ENCODE data around the gene CD300LD. TPM values are rescaled to one million over a fixed set of nuclear protein-coding genes. Genes with fewer than 3 reads are reported as not detected.

The CD300LD gene
- polyA plus RNA-seq, 1 of the 3 experiments (the other 2 are of a cell fraction) = not detected

DNA sequence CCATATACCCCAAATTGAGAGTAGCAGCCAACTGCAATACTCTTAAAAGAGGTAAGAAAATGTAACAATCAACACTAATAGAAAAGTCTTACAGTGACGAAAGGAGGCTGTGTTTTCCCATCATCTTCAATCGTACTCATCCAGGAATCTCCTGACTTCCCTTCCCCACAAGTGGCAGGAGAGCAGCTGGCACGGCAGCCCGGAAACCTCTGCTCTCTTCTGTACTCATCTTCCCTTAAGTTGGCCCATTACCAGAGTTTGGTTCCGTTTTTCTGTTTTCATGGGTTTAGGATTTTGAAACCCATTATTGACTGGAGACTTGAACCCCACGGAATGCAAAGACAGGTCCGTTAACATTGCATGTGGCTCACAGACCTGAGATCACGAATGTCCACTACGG lies 13.1 kb downstream of the CD300LD start:
- TF ChIP-seq MXI1 (IDR thresholded peaks at IDR 0.05; ENCODE audit: low read depth, low read length) (no peak), RCOR1 (IDR thresholded peaks at IDR 0.05; ENCODE audit: low read length) (no peak), MEF2A (IDR thresholded peaks at IDR 0.05; ENCODE audit: borderline replicate concordance, low read depth) (no peak), ZBTB33 (IDR thresholded peaks at IDR 0.05; ENCODE audit: borderline replicate concordance, low read depth) (no peak), EP300 (IDR thresholded peaks at IDR 0.05; ENCODE audit: borderline replicate concordance in 1 of 2, low read depth in 1 of 2, low read length in 1 of 2) (no peak), EZH2phosphoT487 (IDR thresholded peaks at IDR 0.05; ENCODE audit: borderline replicate concordance, low read depth) (no peak), TCF12 (IDR thresholded peaks at IDR 0.05) (no peak), USF1 (IDR thresholded peaks at IDR 0.05; ENCODE audit: borderline replicate concordance, low read depth) (no peak), GATA2 (CRISPR knock-in tag; IDR thresholded peaks at IDR 0.05) (no peak), NFIC (IDR thresholded peaks at IDR 0.05; ENCODE audit: borderline replicate concordance) (no peak), RFX5 (IDR thresholded peaks at IDR 0.05; ENCODE audit: low read length) (no peak), RXRA (IDR thresholded peaks at IDR 0.05; ENCODE audit: borderline replicate concordance, low read depth) (no peak), FOXM1 (IDR thresholded peaks at IDR 0.05; ENCODE audit: low read depth) (no peak)
- TF ChIP-seq, protein P1, sequence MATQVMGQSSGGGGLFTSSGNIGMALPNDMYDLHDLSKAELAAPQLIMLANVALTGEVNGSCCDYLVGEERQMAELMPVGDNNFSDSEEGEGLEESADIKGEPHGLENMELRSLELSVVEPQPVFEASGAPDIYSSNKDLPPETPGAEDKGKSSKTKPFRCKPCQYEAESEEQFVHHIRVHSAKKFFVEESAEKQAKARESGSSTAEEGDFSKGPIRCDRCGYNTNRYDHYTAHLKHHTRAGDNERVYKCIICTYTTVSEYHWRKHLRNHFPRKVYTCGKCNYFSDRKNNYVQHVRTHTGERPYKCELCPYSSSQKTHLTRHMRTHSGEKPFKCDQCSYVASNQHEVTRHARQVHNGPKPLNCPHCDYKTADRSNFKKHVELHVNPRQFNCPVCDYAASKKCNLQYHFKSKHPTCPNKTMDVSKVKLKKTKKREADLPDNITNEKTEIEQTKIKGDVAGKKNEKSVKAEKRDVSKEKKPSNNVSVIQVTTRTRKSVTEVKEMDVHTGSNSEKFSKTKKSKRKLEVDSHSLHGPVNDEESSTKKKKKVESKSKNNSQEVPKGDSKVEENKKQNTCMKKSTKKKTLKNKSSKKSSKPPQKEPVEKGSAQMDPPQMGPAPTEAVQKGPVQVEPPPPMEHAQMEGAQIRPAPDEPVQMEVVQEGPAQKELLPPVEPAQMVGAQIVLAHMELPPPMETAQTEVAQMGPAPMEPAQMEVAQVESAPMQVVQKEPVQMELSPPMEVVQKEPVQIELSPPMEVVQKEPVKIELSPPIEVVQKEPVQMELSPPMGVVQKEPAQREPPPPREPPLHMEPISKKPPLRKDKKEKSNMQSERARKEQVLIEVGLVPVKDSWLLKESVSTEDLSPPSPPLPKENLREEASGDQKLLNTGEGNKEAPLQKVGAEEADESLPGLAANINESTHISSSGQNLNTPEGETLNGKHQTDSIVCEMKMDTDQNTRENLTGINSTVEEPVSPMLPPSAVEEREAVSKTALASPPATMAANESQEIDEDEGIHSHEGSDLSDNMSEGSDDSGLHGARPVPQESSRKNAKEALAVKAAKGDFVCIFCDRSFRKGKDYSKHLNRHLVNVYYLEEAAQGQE (IDR thresholded peaks at IDR 0.05; ENCODE audit: low read depth, low read length) = no peak
- CTCF ChIA-PET = interaction anchor here (1.4 to 8.2 kb wide), 3 partner anchors 13 to 158 kb away, joined by 3 to 72 read pairs (median 5); partner anchors contain the start of genes CD300H and RAB37
- no peaks in the 10 kb centered on the region for H3K27me3 ChIP-seq (ENCODE audit: insufficient read depth)
- H3K9me2 ChIP-seq = no peaks in the 10 kb centered on the region
- no peak overlapping the region for H3K9ac ChIP-seq
- no peak overlapping the region for H2AFZ ChIP-seq (ENCODE audit: low read depth)
- no peaks in the 10 kb centered on the region for H4K20me1 ChIP-seq (ENCODE audit: insufficient read depth)
- H3K4me1 ChIP-seq (ENCODE audit: control insufficient read depth in 1 of 2, insufficient read depth in 2 of 2, low read depth in 1 of 2, low read length in 1 of 2) = no peaks in the 10 kb centered on the region
- no peak overlapping the region for H3K4me3 ChIP-seq (ENCODE audit: low read depth in 2 of 2, low read length in 1 of 2)
- WGBS (ENCODE audit: low lambda C conversion rate) = 34% methylated on average over 9 of the region's 9 CpGs
- H3K9me3 ChIP-seq = 0 out of 2 replicates have a peak, but pooled peaks cover 1% of the 10 kb centered on the region
- H3K27ac ChIP-seq (ENCODE audit: low read depth in 2 of 2, low read length in 1 of 2) = no peak overlapping the region
- POLR2A ChIA-PET = no interaction called here
- H3K4me2 ChIP-seq = no peak overlapping the region
- no peak for DNase-seq
- no peaks in the 10 kb centered on the region for H3K79me2 ChIP-seq (ENCODE audit: insufficient read depth)
- H3K36me3 ChIP-seq (replicated peaks in 1 of 2; ENCODE audit: control insufficient read depth in 1 of 2, insufficient read depth in 2 of 2, low read length in 1 of 2) = no peaks in the 10 kb centered on the region
- H3F3A ChIP-seq (replicated peaks; ENCODE audit: insufficient read depth) = no peaks in the 10 kb centered on the region
